B cell (primary cell): Measurements from ENCODE around the gene OXNAD1. TPM values are rescaled to one million over a fixed set of nuclear protein-coding genes. Genes with fewer than 3 reads are reported as not detected.

ENCODE experiments used
- ATAC-seq: fragments of 200-7000 bp; cut with Tn5 transposase; one replicate; pipeline ENCODE4 v1.10.0; 2021; ENCODE audit warnings: low read depth, mild to moderate bottlenecking, moderate number of reproducible peaks, moderate library complexity
- CTCF ChIA-PET: fragments of 350-600 bp; sonication (Branson Sonifier 250); formaldehyde crosslinking; loops from one replicate; lab custom pipeline; 2021; ENCODE audit warnings: antibody characterized with exemption, inconsistent platforms; lab: Charles Lee
- POLR2A ChIA-PET: fragments of 350-600 bp; sonication (Branson Sonifier 250); formaldehyde crosslinking; loops from one replicate; lab custom pipeline; 2021; ENCODE audit warnings: antibody characterized with exemption; lab: Charles Lee
- DNase-seq: peaks from one replicate; pipeline ENCODE4 v3.0.0; 2013
- H2AFZ ChIP-seq: 2 replicates; pipeline ENCODE4 v1.6.1; 2012; ENCODE audit warnings: mild to moderate bottlenecking, low read depth, low read length; ENCODE audit not compliant: insufficient read depth, poor library complexity, severe bottlenecking
- H3K27ac ChIP-seq, 2 donors: 1 replicate in 1 of 2; 2 replicates in 1 of 2; pipeline ENCODE4 v1.5.1; 2012 to 2013; ENCODE audit warnings: low read length in 2 of 2, mild to moderate bottlenecking in 2 of 2, moderate library complexity in 1 of 2
- H3K27me3 ChIP-seq, 4 experiments: fragments of 200-600 bp in 1 of 4; sonication (generic) in 1 of 4; replicated peaks in 1 of 4; 1 replicate in 2 of 4; 2 replicates in 2 of 4; pipeline versions ENCODE4 v1.6.1 to v1.7.0; 2013 to 2016; ENCODE audit warnings: low read length in 3 of 4, mild to moderate bottlenecking in 2 of 4, mixed read lengths in 1 of 4, moderate library complexity in 1 of 4; ENCODE audit not compliant: insufficient read depth in 4 of 4, control insufficient read depth in 3 of 4; ENCODE audit errors: control extremely low read depth in 1 of 4
- H3K36me3 ChIP-seq, 2 experiments: replicated peaks in 1 of 2; 1 replicate in 1 of 2; 2 replicates in 1 of 2; pipeline versions ENCODE4 v1.6.1 to v1.7.1; 2013; ENCODE audit warnings: low read length in 1 of 2; ENCODE audit not compliant: insufficient read depth in 2 of 2, control insufficient read depth in 1 of 2; ENCODE audit errors: control extremely low read depth in 1 of 2, extremely low read depth in 1 of 2
- H3K4me1 ChIP-seq, 2 donors: fragments of 200-600 bp in 1 of 2; sonication (generic) in 1 of 2; 1 replicate in 1 of 2; 2 replicates in 1 of 2; pipeline versions ENCODE4 v1.5.1 to v1.6.1; 2013 to 2017; ENCODE audit warnings: low read length in 2 of 2; ENCODE audit not compliant: control insufficient read depth in 2 of 2, insufficient read depth in 2 of 2
- H3K4me2 ChIP-seq: replicated peaks from 2 replicates; pipeline ENCODE3; 2012; ENCODE audit warnings: mild to moderate bottlenecking, low read depth, low read length; ENCODE audit not compliant: poor library complexity, severe bottlenecking
- H3K4me3 ChIP-seq, 5 experiments: fragments of 200-600 bp in 1 of 5; sonication (generic) in 1 of 5; 1 replicate in 3 of 5; 2 replicates in 2 of 5; pipeline versions ENCODE4 v1.5.1 to v1.7.0; 2011 to 2016; ENCODE audit warnings: low read length in 4 of 5, mild to moderate bottlenecking in 4 of 5, low read depth in 2 of 5, control low read depth in 1 of 5, moderate library complexity in 1 of 5; ENCODE audit not compliant: insufficient read depth in 1 of 5; ENCODE audit errors: control extremely low read depth in 1 of 5, extremely low read depth in 1 of 5
- H3K79me2 ChIP-seq: fragments of 200-600 bp; sonication (generic); one replicate; pipeline ENCODE4 v1.6.0; 2016; ENCODE audit warnings: low read length; ENCODE audit not compliant: control insufficient read depth, insufficient read depth
- H3K9ac ChIP-seq: fragments of 200-600 bp; sonication (generic); 2 replicates; pipeline ENCODE4 v1.6.1; 2017; ENCODE audit warnings: mild to moderate bottlenecking, low read length, moderate library complexity
- H3K9me3 ChIP-seq, 3 donors: one replicate each; pipeline versions ENCODE4 v1.6.1 to v1.7.1; 2013; ENCODE audit warnings: low read length in 2 of 3; ENCODE audit not compliant: control insufficient read depth in 2 of 3, insufficient read depth in 1 of 3; ENCODE audit errors: control extremely low read depth in 1 of 3
- H4K20me1 ChIP-seq: 2 replicates; pipeline ENCODE4 v1.6.0; 2012; ENCODE audit warnings: mild to moderate bottlenecking, low read length; ENCODE audit not compliant: insufficient read depth, control insufficient read depth, poor library complexity, severe bottlenecking
- H3K27ac Mint-ChIP-seq: one replicate; pipeline ENCODE4 v1.8.0; 2021; ENCODE audit warnings: mixed read lengths
- H3K27me3 Mint-ChIP-seq: one replicate; pipeline ENCODE4 v1.8.0; 2021; ENCODE audit warnings: mixed read lengths
- H3K4me1 Mint-ChIP-seq: one replicate; pipeline ENCODE4 v1.8.0; 2021; ENCODE audit warnings: mixed read lengths
- H3K4me3 Mint-ChIP-seq: one replicate; pipeline ENCODE4 v1.8.0; 2021; ENCODE audit warnings: mixed read lengths
- H3K9me3 Mint-ChIP-seq: one replicate; pipeline ENCODE4 v1.8.0; 2022; ENCODE audit warnings: mixed read lengths; ENCODE audit not compliant: insufficient read depth
- CTCF ChIP-seq: fragments of 200-600 bp; IDR thresholded peaks from one replicate; pipeline ENCODE4 v1.8.0; 2022; ENCODE audit warnings: antibody characterized with exemption, mild to moderate bottlenecking
- EZH2 ChIP-seq: IDR thresholded peaks from 2 replicates; pipeline ENCODE4 v1.6.1; 2012; ENCODE audit warnings: borderline replicate concordance, low read depth, mild to moderate bottlenecking, moderate library complexity, low read length; ENCODE audit not compliant: insufficient read depth, poor library complexity, severe bottlenecking
- WGBS: methylation state at CpG from one replicate; pipeline ENCODE4 v1.1.5; 2013; ENCODE audit warnings: missing lambda C conversion rate; ENCODE audit not compliant: insufficient coverage; 5-methylcytosine and 5-hydroxymethylcytosine counted together
- intact Hi-C: fragments of 100-400 bp; cut with micrococcal nuclease; formaldehyde crosslinking; loops from one replicate; pipeline ENCODE4 v1.10.0; 2022
- polyA plus RNA-seq: library from polyadenylated mRNA; depleted of rRNA; stranded (reverse); fragments of >200 nt; gene quantifications from 2 replicates; pipeline ENCODE4 v1.2.3, GENCODE V29; 2012
- total RNA-seq, 2 donors: library from RNA; stranded (reverse); fragments of 120-200 nt in 1 of 2; gene quantifications; 1 replicate in 1 of 2; 2 replicates in 1 of 2; pipeline versions ENCODE4 v1.2.3 to v1.2.4, GENCODE V29; 2013 to 2022

The OXNAD1 gene
- total and polyA plus RNA-seq, 2 donors (not counting 1 experiment from before 2014, with no cell fraction given): 4.0 to 12.3 TPM

- ChIA-PET POLR2A (no interaction called here), CTCF (interaction anchor here (0.6 to 1.2 kb wide), 3 partner anchors 47 to 209 kb away, joined by 3 to 6 read pairs (median 3); no protein-coding TSS in a partner anchor)
- peak overlapping the region; percentile 19 for H2AFZ ChIP-seq
- peaks cover 19 to 23% of the 10 kb centered on the region in 2 donors for H3K4me1 ChIP-seq
- ATAC-seq (peak; percentile 69), DNase-seq (peak; percentile 41)
- Mint-ChIP-seq H3K9me3 (no peaks in the 10 kb centered on the region), H3K27ac (no peak overlapping the region), H3K4me3 (no peak overlapping the region), H3K4me1 (peaks cover 30% of the 10 kb centered on the region), H3K27me3 (no peaks in the 10 kb centered on the region)
- H3K27ac ChIP-seq: peak overlapping the region in 1 of 2 donors; percentile 59
- TF ChIP-seq CTCF (no peak), EZH2 (no peak)
- H4K20me1 ChIP-seq: peaks cover 25% of the 10 kb centered on the region
- WGBS: 51% methylated on average over 14 of the region's 15 CpGs
- peaks cover 73% of the 10 kb centered on the region for H3K79me2 ChIP-seq
- peak overlapping the region; percentile 45 for H3K4me2 ChIP-seq
- H3K9ac ChIP-seq: no peak overlapping the region
- intact Hi-C loops: no loop called here
- no peak overlapping the region for H3K4me3 ChIP-seq
- peaks cover 0 to 23% of the 10 kb centered on the region in 2 experiments for H3K36me3 ChIP-seq
- peaks cover 0 to 3% (median 0%) of the 10 kb centered on the region in 3 donors for H3K9me3 ChIP-seq
- no peaks in the 10 kb centered on the region for H3K27me3 ChIP-seq
These were observed 73.0 kb downstream of the OXNAD1 start for GRCh38 chr3:16337856-16338540.

GRCh38 chr3:16338999-16339398 is 74.0 kb downstream of the OXNAD1 start:
- Histone ChIP-seq H4K20me1 (peaks cover 25% of the 10 kb centered on the region), H3K27me3 (no peaks in the 10 kb centered on the region), H3K9ac (no peak overlapping the region), H3K4me1 (peaks cover 22 to 30% of the 10 kb centered on the region in 2 donors), H3K27ac (peak overlapping the region in 1 of 2 donors; percentile 59), H2AFZ (no peak overlapping the region), H3K4me3 (no peak overlapping the region), H3K79me2 (peaks cover 78% of the 10 kb centered on the region), H3K36me3 (peaks cover 0 to 23% of the 10 kb centered on the region in 2 experiments), H3K9me3 (peaks cover 0 to 3% (median 0%) of the 10 kb centered on the region in 3 donors), H3K4me2 (peak overlapping the region; percentile 45)
- H3K27ac Mint-ChIP-seq: no peak overlapping the region
- H3K27me3 Mint-ChIP-seq: no peaks in the 10 kb centered on the region
- H3K9me3 Mint-ChIP-seq: no peaks in the 10 kb centered on the region
- WGBS: no CpG with 5 or more reads among the region's 1 CpG
- peak; percentile 11 for DNase-seq
- ATAC-seq: peak; percentile 29
- intact Hi-C loops: no loop called here
- peaks cover 37% of the 10 kb centered on the region for H3K4me1 Mint-ChIP-seq
- H3K4me3 Mint-ChIP-seq: no peak overlapping the region
- POLR2A ChIA-PET: no interaction called here
- TF ChIP-seq EZH2 (no peak), CTCF (no peak)
- CTCF ChIA-PET: interaction anchor here (0.6 to 1.2 kb wide), 2 partner anchors 48 to 208 kb away, joined by 3 to 6 read pairs; no protein-coding TSS in a partner anchor
